CD4-positive, alpha-beta memory T cell (primary cell): ENCODE data around the gene CLPX. TPM values are rescaled to one million over a fixed set of nuclear protein-coding genes. Genes with fewer than 3 reads are reported as not detected.
"Not testable (repeated sequence)": the region's sequence is repeated elsewhere in the genome, so short reads cannot be mapped to it uniquely, and the experiment has no call there.

Experiments
- CTCF ChIA-PET: fragments of 350-600 bp; sonication (Branson Sonifier 250); formaldehyde crosslinking; loops from one replicate; lab custom pipeline; 2021; ENCODE audit warnings: inconsistent platforms; ENCODE audit not compliant: partially characterized antibody; lab: Charles Lee
- POLR2A ChIA-PET: fragments of 350-600 bp; sonication (Branson Sonifier 250); formaldehyde crosslinking; loops from one replicate; lab custom pipeline; 2021; ENCODE audit not compliant: partially characterized antibody; lab: Charles Lee
- DNase-seq, 5 donors: peaks; one replicate each; pipeline versions ENCODE4 v3.0.0 to v3.0.0-alpha.2; 2020 to 2022; ENCODE audit warnings: mixed read lengths in 1 of 5
- H3K27ac ChIP-seq: one replicate; pipeline ENCODE4 v1.7.0; 2013; ENCODE audit warnings: low read depth, low read length
- H3K27me3 ChIP-seq: 2 replicates; pipeline ENCODE4 v1.7.0; 2013; ENCODE audit warnings: mild to moderate bottlenecking, low read length, moderate library complexity; ENCODE audit not compliant: insufficient read depth
- H3K36me3 ChIP-seq: 2 replicates; pipeline ENCODE4 v1.7.0; 2013; ENCODE audit warnings: mild to moderate bottlenecking, low read length, moderate library complexity; ENCODE audit not compliant: insufficient read depth
- H3K4me1 ChIP-seq: 2 replicates; pipeline ENCODE4 v1.7.0; 2013; ENCODE audit warnings: mild to moderate bottlenecking, low read length, moderate library complexity; ENCODE audit not compliant: insufficient read depth
- H3K4me3 ChIP-seq, 2 donors: one replicate each; pipeline ENCODE4 v1.7.0; 2013; ENCODE audit warnings: low read length in 2 of 2, mild to moderate bottlenecking in 1 of 2
- H3K9me3 ChIP-seq, 2 donors: one replicate each; pipeline ENCODE4 v1.7.0; 2013; ENCODE audit warnings: low read length in 2 of 2, control low read depth in 1 of 2; ENCODE audit not compliant: control insufficient read depth in 1 of 2
- H3K27ac Mint-ChIP-seq, 7 donors: one replicate each; pipeline ENCODE4 v1.8.0; 2020 to 2021; ENCODE audit warnings: mixed read lengths in 7 of 7, mild to moderate bottlenecking in 6 of 7, inconsistent platforms in 3 of 7, moderate library complexity in 3 of 7
- H3K27me3 Mint-ChIP-seq, 2 donors: one replicate each; pipeline ENCODE4 v1.8.0; 2020 to 2021; ENCODE audit warnings: mixed read lengths in 2 of 2
- H3K36me3 Mint-ChIP-seq, 2 donors: one replicate each; pipeline ENCODE4 v1.8.0; 2020 to 2021; ENCODE audit warnings: mixed read lengths in 2 of 2, inconsistent platforms in 1 of 2, mild to moderate bottlenecking in 1 of 2
- H3K4me1 Mint-ChIP-seq, 4 donors: one replicate each; pipeline ENCODE4 v1.8.0; 2020 to 2021; ENCODE audit warnings: mixed read lengths in 4 of 4, mild to moderate bottlenecking in 1 of 4
- H3K4me3 Mint-ChIP-seq, 8 donors: one replicate each; pipeline ENCODE4 v1.8.0; 2020 to 2021; ENCODE audit warnings: mixed read lengths in 8 of 8, mild to moderate bottlenecking in 7 of 8, moderate library complexity in 6 of 8, inconsistent platforms in 3 of 8
- H3K9me3 Mint-ChIP-seq, 8 donors: one replicate each; pipeline ENCODE4 v1.8.0; 2020 to 2021; ENCODE audit warnings: mixed read lengths in 8 of 8, mild to moderate bottlenecking in 5 of 8, inconsistent platforms in 3 of 8, moderate library complexity in 1 of 8
- intact Hi-C: fragments of 100-400 bp; cut with micrococcal nuclease; formaldehyde crosslinking; loops from one replicate; pipeline ENCODE4 v1.15.1; 2023
- polyA plus RNA-seq, 2 donors: library from polyadenylated mRNA; unstranded; fragments of 300-500 nt; fragmentation: Illumina TruSeq; gene quantifications; one replicate each; pipeline ENCODE4 v1.2.3, GENCODE V29; 2021
- total RNA-seq, 2 experiments: library from RNA; stranded (reverse); gene quantifications; one replicate each; pipeline ENCODE4 v1.2.3, GENCODE V29; 2021

CLPX gene
- total and polyA plus RNA-seq, 4 experiments from 2014 or later = 28.1 to 52.4 (median 40.6) TPM

DNA sequence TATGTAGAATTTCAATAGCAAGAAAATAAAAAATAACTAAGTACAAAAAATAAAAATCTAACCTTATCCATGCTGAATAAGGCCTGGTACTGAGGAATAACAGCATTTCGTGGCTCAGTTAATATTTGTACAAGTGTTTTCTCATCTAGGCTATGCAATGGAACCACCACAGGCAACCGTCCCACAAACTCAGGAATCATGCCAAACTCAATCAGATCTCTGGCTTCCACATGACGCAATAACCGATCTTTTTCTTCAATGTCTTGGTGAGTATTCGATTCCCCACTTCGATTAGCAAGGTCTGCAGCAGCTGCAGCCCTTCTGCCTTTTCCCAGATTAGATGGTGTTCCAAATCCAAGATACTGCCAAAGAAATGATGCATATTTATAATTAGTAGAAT, 30.4 kb downstream of the CLPX start:
- no peak overlapping the region for H3K4me3 Mint-ChIP-seq
- Histone ChIP-seq H3K27me3 (no peaks in the 10 kb centered on the region), H3K27ac (no peak overlapping the region), H3K4me3 (no peak overlapping the region), H3K36me3 (peaks cover 45% of the 10 kb centered on the region), H3K4me1 (no peaks in the 10 kb centered on the region), H3K9me3 (no peaks in the 10 kb centered on the region)
- H3K9me3 Mint-ChIP-seq = no peaks in the 10 kb centered on the region
- intact Hi-C loops = no loop called here
- H3K4me1 Mint-ChIP-seq = peaks cover 0 to 2% (median 0%) of the 10 kb centered on the region in 4 donors
- CTCF ChIA-PET = no interaction called here
- H3K36me3 Mint-ChIP-seq = peaks cover 32 to 57% of the 10 kb centered on the region in 2 donors
- POLR2A ChIA-PET = no interaction called here
- no peak for DNase-seq
- H3K27ac Mint-ChIP-seq = no peak overlapping the region
- H3K27me3 Mint-ChIP-seq = no peaks in the 10 kb centered on the region

DNA sequence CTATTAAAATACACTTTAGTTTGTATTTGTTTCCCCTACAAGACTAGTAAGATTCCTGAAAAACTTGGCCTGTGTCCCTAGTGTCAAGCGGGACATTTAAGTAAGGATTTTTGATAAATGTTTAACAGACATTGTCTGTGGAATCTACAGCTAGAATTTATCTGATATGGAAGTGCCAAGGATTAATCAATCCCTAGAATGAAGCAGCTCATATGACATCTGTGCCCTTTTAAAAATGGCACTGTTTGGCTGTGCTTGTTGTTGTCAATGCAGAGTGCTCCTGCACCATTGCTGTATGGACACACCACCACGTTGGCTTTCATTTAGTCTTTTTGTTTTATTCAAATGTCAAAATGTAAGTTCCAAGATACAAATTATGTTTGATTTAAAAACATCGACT, 37.2 kb downstream of the CLPX start:
- H3K4me1 Mint-ChIP-seq = peaks cover 0 to 2% (median 0%) of the 10 kb centered on the region in 4 donors
- intact Hi-C loops = no loop called here
- POLR2A ChIA-PET = interaction anchor here (1.2 kb wide), 1 partner anchor 14 kb away, joined by 4 read pairs; the partner anchor contains the start of gene PDCD7
- Histone ChIP-seq H3K9me3 (no peaks in the 10 kb centered on the region), H3K4me3 (no peak overlapping the region), H3K36me3 (peaks cover 7% of the 10 kb centered on the region), H3K27ac (no peak overlapping the region), H3K4me1 (no peaks in the 10 kb centered on the region), H3K27me3 (no peaks in the 10 kb centered on the region)
- H3K4me3 Mint-ChIP-seq = no peak overlapping the region
- CTCF ChIA-PET = no interaction called here
- H3K27me3 Mint-ChIP-seq = no peaks in the 10 kb centered on the region
- H3K27ac Mint-ChIP-seq = no peak overlapping the region
- peaks cover 18 to 25% of the 10 kb centered on the region in 2 donors for H3K36me3 Mint-ChIP-seq
- DNase-seq = no peak
- H3K9me3 Mint-ChIP-seq = no peaks in the 10 kb centered on the region

DNA sequence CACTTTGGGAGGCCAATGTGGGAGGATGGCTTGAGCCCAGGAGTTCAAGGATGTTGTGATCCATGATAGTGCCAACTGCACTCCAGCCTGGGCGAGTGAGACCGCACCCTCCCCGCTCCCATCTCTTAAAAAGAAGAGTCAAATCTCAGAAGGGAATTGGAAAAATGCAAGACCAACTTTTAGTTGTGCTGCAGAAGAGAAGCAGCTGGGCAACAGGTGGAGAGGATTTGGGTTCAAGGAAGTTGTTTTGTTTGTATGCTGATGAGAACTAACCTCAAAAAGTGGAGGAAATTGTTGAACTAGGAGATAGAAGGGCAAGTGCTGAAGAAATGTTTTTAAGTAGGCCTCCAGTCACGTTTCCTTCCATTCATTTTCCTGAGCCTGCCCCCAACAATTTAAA, 38.7 kb downstream of the CLPX start:
- CTCF ChIA-PET = no interaction called here
- peak overlapping the region in 2 of 7 donors; percentile 5 to 52 for H3K27ac Mint-ChIP-seq
- H3K27me3 ChIP-seq = no peaks in the 10 kb centered on the region
- peaks cover 11 to 18% of the 10 kb centered on the region in 2 donors for H3K36me3 Mint-ChIP-seq
- intact Hi-C loops = no loop called here
- H3K4me3 Mint-ChIP-seq = no peak overlapping the region
- no peaks in the 10 kb centered on the region for H3K27me3 Mint-ChIP-seq
- H3K4me1 Mint-ChIP-seq = peaks cover 0 to under 1% (median 0%) of the 10 kb centered on the region in 4 donors
- peaks cover 7% of the 10 kb centered on the region for H3K36me3 ChIP-seq
- H3K4me1 ChIP-seq = no peaks in the 10 kb centered on the region
- no peaks in the 10 kb centered on the region for H3K9me3 ChIP-seq
- POLR2A ChIA-PET = no interaction called here
- no peaks in the 10 kb centered on the region for H3K9me3 Mint-ChIP-seq
- H3K4me3 ChIP-seq = no peak overlapping the region
- H3K27ac ChIP-seq = no peak overlapping the region
- no peak for DNase-seq

DNA sequence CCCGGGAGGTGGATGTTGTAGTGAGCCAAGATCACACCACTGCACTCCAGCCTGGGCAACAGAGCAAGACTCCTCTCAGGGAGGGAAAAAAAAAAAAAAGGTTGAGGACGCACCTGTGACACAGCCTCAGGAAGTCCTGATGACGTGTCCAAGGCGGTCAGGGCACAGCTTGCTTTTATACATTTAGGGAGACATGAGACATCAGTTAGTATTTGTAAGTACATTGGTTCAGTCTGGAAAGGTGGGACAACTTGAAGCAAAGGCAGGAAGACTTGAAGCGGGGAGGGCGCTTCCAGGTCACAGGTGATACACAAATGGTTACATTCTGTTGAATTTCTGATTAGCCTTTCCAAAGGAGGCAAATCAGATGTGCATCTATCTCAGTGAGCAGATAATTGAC, 46.5 kb downstream of the CLPX start:
- intact Hi-C loops, H3K27me3 ChIP-seq, H3K36me3 ChIP-seq, H3K9me3 ChIP-seq, H3K27me3 Mint-ChIP-seq, H3K27ac Mint-ChIP-seq, H3K36me3 Mint-ChIP-seq, H3K4me1 ChIP-seq, CTCF ChIA-PET, H3K4me3 Mint-ChIP-seq, DNase-seq, POLR2A ChIA-PET, H3K4me1 Mint-ChIP-seq, H3K27ac ChIP-seq, H3K4me3 ChIP-seq, H3K9me3 Mint-ChIP-seq: not testable (repeated sequence)

DNA sequence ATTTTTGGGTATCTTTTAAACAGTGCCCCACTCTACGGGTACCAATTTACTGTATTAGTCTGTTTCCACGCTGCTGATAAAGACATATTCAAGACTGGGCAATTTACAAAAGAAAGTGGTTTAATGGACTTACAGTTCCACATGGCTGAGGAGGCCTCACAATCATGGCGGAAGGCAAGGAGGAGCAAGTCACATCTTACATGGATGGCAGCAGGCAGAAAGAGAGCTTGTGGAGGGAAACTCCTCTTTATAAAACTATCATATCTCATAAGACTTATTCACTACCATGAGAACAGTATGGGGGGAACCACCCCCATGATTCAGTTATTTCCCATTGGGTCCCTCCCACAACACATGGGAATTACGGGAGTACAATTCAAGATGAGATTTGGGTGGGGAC, 47.2 kb downstream of the CLPX start:
- H3K36me3 ChIP-seq, H3K4me3 ChIP-seq, H3K4me1 ChIP-seq, CTCF ChIA-PET, H3K4me3 Mint-ChIP-seq, H3K27ac Mint-ChIP-seq, intact Hi-C loops, H3K9me3 ChIP-seq, H3K9me3 Mint-ChIP-seq, DNase-seq, POLR2A ChIA-PET, H3K27me3 Mint-ChIP-seq, H3K27ac ChIP-seq, H3K36me3 Mint-ChIP-seq, H3K27me3 ChIP-seq: not testable (repeated sequence)
- peaks cover 4 to 10% (median 8%) of the 10 kb centered on the region in 4 donors for H3K4me1 Mint-ChIP-seq

DNA sequence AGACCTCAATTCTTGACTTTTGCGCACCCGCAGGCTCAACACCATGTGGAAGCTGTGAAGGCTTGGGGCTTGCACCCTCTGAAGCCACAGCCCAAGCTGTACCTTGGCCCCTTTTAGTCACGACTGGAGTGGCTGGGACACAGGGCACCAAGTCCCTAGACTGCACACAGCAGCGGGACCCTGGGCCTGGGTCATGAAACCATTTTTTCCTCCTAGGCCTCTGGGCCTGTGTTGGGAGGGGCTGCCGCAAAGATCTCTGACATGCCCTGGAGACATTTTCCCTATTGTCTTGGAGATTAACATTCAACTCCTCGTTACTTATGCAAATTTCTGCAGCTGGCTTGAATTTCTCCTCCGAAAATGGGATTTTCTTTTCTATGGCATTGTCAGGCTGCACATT, 48.1 kb downstream of the CLPX start:
- DNase-seq, H3K27me3 Mint-ChIP-seq, intact Hi-C loops, POLR2A ChIA-PET, H3K36me3 ChIP-seq, H3K36me3 Mint-ChIP-seq, H3K27me3 ChIP-seq, H3K27ac ChIP-seq, H3K27ac Mint-ChIP-seq, H3K9me3 Mint-ChIP-seq, H3K4me3 ChIP-seq, H3K4me3 Mint-ChIP-seq, CTCF ChIA-PET, H3K9me3 ChIP-seq: not testable (repeated sequence)
- peaks cover 12% of the 10 kb centered on the region for H3K4me1 ChIP-seq
- peaks cover 7 to 16% (median 12%) of the 10 kb centered on the region in 4 donors for H3K4me1 Mint-ChIP-seq

DNA sequence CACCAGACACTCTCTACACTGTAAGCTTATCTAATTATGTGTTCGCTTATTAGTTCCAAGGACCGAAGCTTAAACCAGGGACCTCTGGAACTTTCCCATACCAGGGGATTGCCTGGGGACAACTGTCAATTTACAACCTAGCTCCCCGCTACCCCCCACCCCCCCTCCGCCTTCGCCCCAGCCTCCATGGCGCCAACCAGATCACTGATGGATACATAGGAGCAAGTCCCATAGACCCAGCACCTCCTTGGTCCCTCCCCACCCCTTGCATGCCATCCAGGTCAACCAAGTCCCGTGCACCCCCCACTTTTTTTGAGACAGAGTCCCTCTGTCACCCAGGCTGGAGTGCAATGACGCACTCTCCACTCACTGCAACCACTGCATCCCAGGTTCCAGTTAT, 50.6 kb downstream of the CLPX start:
- peaks cover 21% of the 10 kb centered on the region for H3K4me1 ChIP-seq
- intact Hi-C loops = no loop called here
- DNase-seq = no peak
- Mint-ChIP-seq H3K36me3 (peaks cover 5 to 15% of the 10 kb centered on the region in 2 donors), H3K4me3 (peak overlapping the region in 7 of 8 donors; percentile 87 to 96 (median 93)), H3K27ac (peak overlapping the region in 4 of 7 donors; percentile 83 to 97 (median 93)), H3K27me3 (no peaks in the 10 kb centered on the region), H3K9me3 (peaks cover 0 to 7% (median 0%) of the 10 kb centered on the region in 8 donors), H3K4me1 (peaks cover 16 to 36% (median 26%) of the 10 kb centered on the region in 4 donors)
- H3K4me3 ChIP-seq = no peak overlapping the region
- peaks cover under 1% of the 10 kb centered on the region for H3K36me3 ChIP-seq
- ChIA-PET CTCF (interaction anchor here (1.4 kb wide), 1 partner anchor 33 kb away, joined by 3 read pairs; no protein-coding TSS in a partner anchor), POLR2A (interaction anchor here (0.8 to 1.3 kb wide), 4 partner anchors 51 to 170 kb away, joined by 5 to 13 read pairs (median 8); partner anchors contain the start of genes CLPX, PARP16 and RNU5B-1)
- no peak overlapping the region for H3K27ac ChIP-seq
- H3K9me3 ChIP-seq = no peaks in the 10 kb centered on the region
- H3K27me3 ChIP-seq = no peaks in the 10 kb centered on the region
